H9 (cell line): ENCODE data around the gene PITPNB. TPM values are rescaled to one million over a fixed set of nuclear protein-coding genes. Genes with fewer than 3 reads are reported as not detected.

ENCODE experiments used
- DNase-seq: peaks from one replicate; pipeline ENCODE4 v3.0.0-alpha.2; 2017
- H2AFZ ChIP-seq: one replicate; pipeline ENCODE4 v1.6.1; 2013; ENCODE audit warnings: mild to moderate bottlenecking, low read length, control low read depth, moderate library complexity
- H2AK5ac ChIP-seq: 2 replicates; pipeline ENCODE4 v1.6.1; 2013; ENCODE audit warnings: low read length, control low read depth, mixed read lengths; ENCODE audit not compliant: insufficient read length
- H2BK120ac ChIP-seq: one replicate; pipeline ENCODE4 v1.6.1; 2013; ENCODE audit warnings: low read depth, mild to moderate bottlenecking, low read length, control low read depth, inconsistent platforms; ENCODE audit not compliant: poor library complexity, severe bottlenecking
- H2BK12ac ChIP-seq: 2 replicates; pipeline ENCODE4 v1.6.1; 2013; ENCODE audit warnings: low read length, control low read depth, mixed read lengths, low read depth; ENCODE audit not compliant: insufficient read length
- H2BK15ac ChIP-seq: 2 replicates; pipeline ENCODE4 v1.6.1; 2013; ENCODE audit warnings: low read depth, low read length, control low read depth
- H2BK20ac ChIP-seq: one replicate; pipeline ENCODE4 v1.6.1; 2013; ENCODE audit warnings: low read depth, mild to moderate bottlenecking, low read length, control low read depth, inconsistent platforms; ENCODE audit not compliant: poor library complexity, severe bottlenecking
- H2BK5ac ChIP-seq: 2 replicates; pipeline ENCODE4 v1.6.1; 2013; ENCODE audit warnings: low read length, control low read depth, mixed read lengths; ENCODE audit not compliant: insufficient read length
- H3K14ac ChIP-seq: 2 replicates; pipeline ENCODE4 v1.6.1; 2013; ENCODE audit warnings: low read length, control low read depth; ENCODE audit not compliant: insufficient read depth
- H3K18ac ChIP-seq: 2 replicates; pipeline ENCODE4 v1.6.1; 2013; ENCODE audit warnings: low read depth, mild to moderate bottlenecking, mixed read lengths, low read length, control low read depth; ENCODE audit not compliant: insufficient read length
- H3K23ac ChIP-seq: 2 replicates; pipeline ENCODE4 v1.6.1; 2013; ENCODE audit warnings: low read length, control low read depth, mixed read lengths, low read depth; ENCODE audit not compliant: insufficient read length
- H3K23me2 ChIP-seq: 2 replicates; pipeline ENCODE4 v1.6.1; 2013; ENCODE audit warnings: low read depth, mild to moderate bottlenecking, mixed read lengths, low read length, control low read depth; ENCODE audit not compliant: insufficient read length, poor library complexity, severe bottlenecking
- H3K27ac ChIP-seq: 2 replicates; pipeline ENCODE4 v1.5.1; 2013; ENCODE audit warnings: low read length, control low read depth, mixed read lengths, low read depth; ENCODE audit not compliant: insufficient read length
- H3K27me3 ChIP-seq: 2 replicates; pipeline ENCODE4 v1.6.1; 2013; ENCODE audit warnings: low read length, control low read depth, inconsistent platforms; ENCODE audit not compliant: insufficient read depth
- H3K4ac ChIP-seq: 2 replicates; pipeline ENCODE4 v1.6.1; 2013; ENCODE audit warnings: low read depth, mild to moderate bottlenecking, control low read depth, inconsistent platforms, low read length, moderate library complexity
- H3K4me1 ChIP-seq: 2 replicates; pipeline ENCODE4 v1.6.1; 2013; ENCODE audit warnings: low read length, control low read depth, inconsistent platforms; ENCODE audit not compliant: insufficient read depth
- H3K4me2 ChIP-seq: 2 replicates; pipeline ENCODE4 v1.6.1; 2013; ENCODE audit warnings: low read length, control low read depth, mixed read lengths; ENCODE audit not compliant: insufficient read length, insufficient read depth
- H3K56ac ChIP-seq: 2 replicates; pipeline ENCODE4 v1.6.1; 2013; ENCODE audit warnings: low read depth, mild to moderate bottlenecking, mixed read lengths, low read length, control low read depth; ENCODE audit not compliant: insufficient read length
- H3K79me1 ChIP-seq: 2 replicates; pipeline ENCODE4 v1.6.1; 2013; ENCODE audit warnings: low read depth, mild to moderate bottlenecking, moderate library complexity, low read length, control low read depth, inconsistent platforms; ENCODE audit not compliant: insufficient read depth, poor library complexity, severe bottlenecking
- H3K79me2 ChIP-seq: 2 replicates; pipeline ENCODE4 v1.6.1; 2013; ENCODE audit warnings: low read length, control low read depth, inconsistent platforms; ENCODE audit not compliant: insufficient read depth
- H3K9ac ChIP-seq: 2 replicates; pipeline ENCODE4 v1.6.1; 2013; ENCODE audit warnings: low read length, control low read depth, mixed read lengths; ENCODE audit not compliant: insufficient read length; ENCODE audit errors: extremely low read depth
- H3K9me3 ChIP-seq: one replicate; pipeline ENCODE4 v1.6.1; 2013; ENCODE audit warnings: low read depth, low read length, inconsistent platforms; ENCODE audit not compliant: control insufficient read depth
- H3T11ph ChIP-seq: one replicate; pipeline ENCODE4 v1.6.1; 2013; ENCODE audit warnings: mild to moderate bottlenecking, low read length, control low read depth, inconsistent platforms
- H4K20me1 ChIP-seq: one replicate; pipeline ENCODE4 v1.6.1; 2013; ENCODE audit not compliant: control insufficient read depth, insufficient read length, insufficient read depth
- H4K5ac ChIP-seq: 2 replicates; pipeline ENCODE4 v1.6.1; 2013; ENCODE audit warnings: low read depth, mild to moderate bottlenecking, mixed read lengths, low read length, control low read depth; ENCODE audit not compliant: insufficient read length
- H4K8ac ChIP-seq: replicated peaks from 2 replicates; pipeline ENCODE4 v1.6.1; 2013; ENCODE audit warnings: low read length, control low read depth, mixed read lengths, low read depth; ENCODE audit not compliant: insufficient read length
- H4K91ac ChIP-seq: 2 replicates; pipeline ENCODE4 v1.6.1; 2013; ENCODE audit warnings: low read depth, mild to moderate bottlenecking, moderate library complexity, mixed read lengths, low read length, control low read depth; ENCODE audit not compliant: insufficient read length
- H3K27ac Mint-ChIP-seq, 3 experiments: 2 replicates in 2 of 3; 3 replicates in 1 of 3; pipeline ENCODE4 v1.8.0; 2020 to 2021; ENCODE audit warnings: mixed read lengths in 3 of 3, mild to moderate bottlenecking in 1 of 3, moderate library complexity in 1 of 3
- H3K27me3 Mint-ChIP-seq: 2 replicates; pipeline ENCODE4 v1.8.0; 2021; ENCODE audit warnings: low read depth, mild to moderate bottlenecking, moderate library complexity, mixed read lengths
- H3K36me3 Mint-ChIP-seq, 3 experiments: 2 replicates in 2 of 3; 3 replicates in 1 of 3; pipeline ENCODE4 v1.8.0; 2020 to 2021; ENCODE audit warnings: low read depth in 3 of 3, mixed read lengths in 3 of 3; ENCODE audit not compliant: insufficient read depth in 1 of 3
- H3K4me1 Mint-ChIP-seq, 2 experiments: 2 replicates each; pipeline ENCODE4 v1.8.0; 2020; ENCODE audit warnings: mixed read lengths in 2 of 2
- H3K4me3 Mint-ChIP-seq, 2 experiments: 2 replicates in 1 of 2; 3 replicates in 1 of 2; pipeline ENCODE4 v1.8.0; 2020 to 2021; ENCODE audit warnings: mild to moderate bottlenecking in 2 of 2, mixed read lengths in 2 of 2, moderate library complexity in 1 of 2
- H3K9me3 Mint-ChIP-seq, 2 experiments: 2 replicates in 1 of 2; 3 replicates in 1 of 2; pipeline ENCODE4 v1.8.0; 2020; ENCODE audit warnings: mild to moderate bottlenecking in 2 of 2, mixed read lengths in 2 of 2, moderate library complexity in 1 of 2
- CTCF ChIP-seq: fragments of 200-600 bp; sonication (generic); conservative IDR thresholded peaks from 3 replicates; pipeline ENCODE4 v1.8.0; 2021; ENCODE audit warnings: antibody characterized with exemption, mild to moderate bottlenecking
- WGBS: extraction: QIAGEN DNeasy Blood & Tissue Kit; methylation state at CpG from one replicate; pipeline ENCODE4 v1.1.7; 2013; ENCODE audit warnings: missing lambda C conversion rate, low lambda C conversion rate, mixed read lengths; ENCODE audit not compliant: insufficient read length; ENCODE audit errors: extremely low coverage; 5-methylcytosine and 5-hydroxymethylcytosine counted together
- total RNA-seq: library from RNA; stranded (reverse); gene quantifications from 2 replicates; pipeline ENCODE4 v1.2.1, GENCODE V29; 2021

Gene PITPNB
- total RNA-seq, 1 experiment from 2014 or later: 106 TPM

- H3K36me3 Mint-ChIP-seq: peaks cover 0 to 3% (median 0%) of the 10 kb centered on the region in 3 experiments; a peak in 1 of 7 replicates
- DNase-seq: no peak
- H2AFZ ChIP-seq: no peak overlapping the region
- no peak overlapping the region for H3K9ac ChIP-seq
- no peak overlapping the region for H3K23ac ChIP-seq
- H3K4ac ChIP-seq: no peak overlapping the region
- H3K27ac Mint-ChIP-seq: no peak overlapping the region
- no peaks in the 10 kb centered on the region for H3K27me3 Mint-ChIP-seq
- peaks cover 32 to 34% of the 10 kb centered on the region in 2 experiments for H3K4me1 Mint-ChIP-seq
- no peaks in the 10 kb centered on the region for H4K20me1 ChIP-seq
- H3T11ph ChIP-seq: no peak overlapping the region
- TF ChIP-seq CTCF: no peak
- no peaks in the 10 kb centered on the region for H3K79me2 ChIP-seq
- no peak overlapping the region for H2AK5ac ChIP-seq
- H3K4me2 ChIP-seq: no peak overlapping the region
- no peaks in the 10 kb centered on the region for H3K9me3 ChIP-seq
- no peak overlapping the region for H4K91ac ChIP-seq
- no peak overlapping the region for H3K27ac ChIP-seq
- WGBS: no CpG with 5 or more reads among the region's 9 CpGs
- H2BK12ac ChIP-seq: no peak overlapping the region
- H3K79me1 ChIP-seq: no peaks in the 10 kb centered on the region
- H3K4me3 Mint-ChIP-seq: no peak overlapping the region
- no peak overlapping the region for H4K8ac ChIP-seq
- H3K9me3 Mint-ChIP-seq: peaks cover 0 to 3% of the 10 kb centered on the region in 2 experiments; a peak in 1 of 5 replicates
- no peak overlapping the region for H2BK120ac ChIP-seq
- H3K18ac ChIP-seq: no peak overlapping the region
- no peak overlapping the region for H2BK15ac ChIP-seq
- H3K4me1 ChIP-seq: peaks cover 3% of the 10 kb centered on the region; the same call in 1 of the 2 replicates
- no peak overlapping the region for H2BK5ac ChIP-seq
- H3K56ac ChIP-seq: no peak overlapping the region
- H2BK20ac ChIP-seq: no peak overlapping the region
- no peak overlapping the region for H4K5ac ChIP-seq
- no peaks in the 10 kb centered on the region for H3K27me3 ChIP-seq
- H3K23me2 ChIP-seq: no peaks in the 10 kb centered on the region
- H3K14ac ChIP-seq: no peak overlapping the region
These were observed 43.4 kb upstream of the PITPNB start for GRCh38 chr22:27962268-27963044.
